ENCODE results near the gene SPATA16. TPM values are rescaled to one million over a fixed set of nuclear protein-coding genes. Genes with fewer than 3 reads are reported as not detected.
A peak's percentile ranks its signal among the peaks of the same experiment; 100 is the strongest.

The SPATA16 gene
- total and polyA plus RNA-seq, 2 experiments from 2014 or later = not detected

GRCh38 chr3:172877011-172877410 lies 264.0 kb downstream of the SPATA16 start:
- Histone ChIP-seq H3K27me3 (no peaks in the 10 kb centered on the region), H3K4me3 (no peak overlapping the region), H3K79me2 (no peaks in the 10 kb centered on the region), H3K4me1 (ENCODE audit: insufficient read depth) (peaks cover 8% of the 10 kb centered on the region), H3K4me2 (peak overlapping the region; percentile 13), H3K9me2 (replicated peaks; ENCODE audit: insufficient read depth) (no peaks in the 10 kb centered on the region), H4K20me1 (ENCODE audit: insufficient read depth, poor library complexity, severe bottlenecking) (no peaks in the 10 kb centered on the region), H3K9me3 (ENCODE audit: low read depth) (no peaks in the 10 kb centered on the region), H3K27ac (peak overlapping the region; percentile 41), H2AFZ (no peak overlapping the region), H3K36me3 (replicated peaks; ENCODE audit: insufficient read depth, low read depth) (no peaks in the 10 kb centered on the region)
- TF ChIP-seq EZH2 (IDR thresholded peaks at IDR 0.05; ENCODE audit: borderline replicate concordance) (no peak), CTCF (IDR thresholded peaks at IDR 0.05; ENCODE audit: poor library complexity) (no peak), EZH2phosphoT487 (IDR thresholded peaks at IDR 0.05; ENCODE audit: low read depth, severe bottlenecking, unreplicated experiment) (no peak)
- DNase-seq (ENCODE audit: low spot score) = no peak
- WGBS (ENCODE audit: low lambda C conversion rate, missing lambda C conversion rate) = 41% methylated on average over 4 of the region's 4 CpGs

- no peak overlapping the region for H2AFZ ChIP-seq
- peaks cover 8% of the 10 kb centered on the region for H3K4me1 ChIP-seq (ENCODE audit: insufficient read depth)
- no peaks in the 10 kb centered on the region for H4K20me1 ChIP-seq (ENCODE audit: insufficient read depth, poor library complexity, severe bottlenecking)
- DNase-seq (ENCODE audit: low spot score) = no peak
- H3K36me3 ChIP-seq (replicated peaks; ENCODE audit: insufficient read depth, low read depth) = no peaks in the 10 kb centered on the region
- H3K27ac ChIP-seq = peak overlapping the region; percentile 41
- H3K4me3 ChIP-seq = no peak overlapping the region
- peak overlapping the region; percentile 13 for H3K4me2 ChIP-seq
- H3K27me3 ChIP-seq = no peaks in the 10 kb centered on the region
- H3K9me2 ChIP-seq (replicated peaks; ENCODE audit: insufficient read depth) = no peaks in the 10 kb centered on the region
- H3K9me3 ChIP-seq (ENCODE audit: low read depth) = no peaks in the 10 kb centered on the region
- 48% methylated on average over 3 of the region's 3 CpGs for WGBS (ENCODE audit: low lambda C conversion rate, missing lambda C conversion rate)
- no peaks in the 10 kb centered on the region for H3K79me2 ChIP-seq
- TF ChIP-seq EZH2 (IDR thresholded peaks at IDR 0.05; ENCODE audit: borderline replicate concordance) (no peak), CTCF (IDR thresholded peaks at IDR 0.05; ENCODE audit: poor library complexity) (no peak)
Measured at GRCh38 chr3:172876297-172876696, 264.7 kb downstream of the SPATA16 start.

DNA sequence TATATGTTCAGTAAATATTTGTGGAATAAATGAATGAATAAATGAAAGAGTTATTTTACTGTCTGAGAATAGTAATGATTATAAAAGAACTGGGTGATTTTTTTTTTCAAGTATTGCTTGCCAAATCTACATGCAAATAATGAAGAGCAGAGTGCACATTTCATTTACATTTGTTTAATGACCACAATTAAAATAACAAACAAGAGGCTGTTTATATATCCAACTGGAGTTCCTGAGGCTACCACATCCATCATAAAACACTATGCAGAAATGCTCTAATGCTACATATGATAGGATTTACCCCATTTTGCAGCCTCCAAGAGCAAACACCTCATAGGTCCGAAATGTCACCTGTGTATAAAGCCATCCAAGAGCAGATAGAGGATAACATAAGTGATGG lies 266.0 kb downstream of the SPATA16 start:
- H3K4me3 ChIP-seq = no peak overlapping the region
- H3K79me2 ChIP-seq = no peaks in the 10 kb centered on the region
- no peaks in the 10 kb centered on the region for H3K27me3 ChIP-seq
- no peak overlapping the region for H2AFZ ChIP-seq
- no peak overlapping the region for H3K4me2 ChIP-seq
- no peak for DNase-seq (ENCODE audit: low spot score)
- no peak overlapping the region for H3K27ac ChIP-seq
- no peaks in the 10 kb centered on the region for H3K9me3 ChIP-seq (ENCODE audit: low read depth)
- H4K20me1 ChIP-seq (ENCODE audit: insufficient read depth, poor library complexity, severe bottlenecking) = no peaks in the 10 kb centered on the region
- WGBS (ENCODE audit: low lambda C conversion rate, missing lambda C conversion rate) = 85% methylated on average over 1 of the region's 1 CpG
- no peaks in the 10 kb centered on the region for H3K36me3 ChIP-seq (replicated peaks; ENCODE audit: insufficient read depth, low read depth)
- no peaks in the 10 kb centered on the region for H3K9me2 ChIP-seq (replicated peaks; ENCODE audit: insufficient read depth)
- peaks cover 8% of the 10 kb centered on the region for H3K4me1 ChIP-seq (ENCODE audit: insufficient read depth)
- TF ChIP-seq CTCF (IDR thresholded peaks at IDR 0.05; ENCODE audit: poor library complexity) (no peak), EZH2phosphoT487 (IDR thresholded peaks at IDR 0.05; ENCODE audit: low read depth, severe bottlenecking, unreplicated experiment) (no peak), EZH2 (IDR thresholded peaks at IDR 0.05; ENCODE audit: borderline replicate concordance) (no peak)
